ENCODE data around the gene TUBAL3.

Gene TUBAL3

GRCh38 chr10:5404208-5405041, at the start of gene TUBAL3:
TUBAL3 (minus strand) TSS chr10:5404828; CDS start chr10:5404792, 36 bp downstream.
- DNase-seq = no peak

- no peak for DNase-seq
These were observed 49.3 kb upstream of the TUBAL3 start for GRCh38 chr10:5453749-5454489.

- DNase-seq = no peak
These were observed 46.2 kb upstream of the TUBAL3 start for GRCh38 chr10:5450605-5451384.

- no peak for DNase-seq
These were observed 45.2 kb upstream of the TUBAL3 start for GRCh38 chr10:5449823-5450222.

GRCh38 chr10:5449227-5449626, 44.6 kb upstream of the TUBAL3 start:
- no peak for DNase-seq

GRCh38 chr10:5448333-5449001, 43.8 kb upstream of the TUBAL3 start:
- DNase-seq = no peak

GRCh38 chr10:5447611-5448071, 43.0 kb upstream of the TUBAL3 start:
- DNase-seq = no peak

- no peak for DNase-seq
These were observed 42.4 kb upstream of the TUBAL3 start for GRCh38 chr10:5447056-5447455.

- DNase-seq = no peak
These were observed 41.8 kb upstream of the TUBAL3 start for GRCh38 chr10:5446390-5446926.

GRCh38 chr10:5445006-5445405, 40.4 kb upstream of the TUBAL3 start:
- DNase-seq = no peak

GRCh38 chr10:5443429-5443828, 38.8 kb upstream of the TUBAL3 start:
- no peak for DNase-seq

- no peak for DNase-seq
These were observed 38.4 kb upstream of the TUBAL3 start for GRCh38 chr10:5442990-5443370.

- peak; percentile 7 to 34 for DNase-seq
These were observed 37.7 kb upstream of the TUBAL3 start for GRCh38 chr10:5442065-5442989.

- no peak for DNase-seq
These were observed 36.5 kb upstream of the TUBAL3 start for GRCh38 chr10:5441106-5441505.

GRCh38 chr10:5440206-5440605, 35.6 kb upstream of the TUBAL3 start:
- no peak for DNase-seq

GRCh38 chr10:5435328-5435727, 30.7 kb upstream of the TUBAL3 start:
- DNase-seq = no peak

- DNase-seq = peak in 1 of 2 experiments; percentile 54
These were observed 29.6 kb upstream of the TUBAL3 start for GRCh38 chr10:5434017-5434753.

- no peak for DNase-seq
These were observed 28.6 kb upstream of the TUBAL3 start for GRCh38 chr10:5433182-5433581.

GRCh38 chr10:5428133-5428532, 23.5 kb upstream of the TUBAL3 start:
- no peak for DNase-seq

GRCh38 chr10:5424751-5425150, 20.1 kb upstream of the TUBAL3 start:
- no peak for DNase-seq

- no peak for DNase-seq
These were observed 19.1 kb upstream of the TUBAL3 start for GRCh38 chr10:5423771-5424170.
